GM12891 (cell line): Measurements from ENCODE around the gene ZNF329.

Source experiments
- PAX5 ChIP-seq: IDR thresholded peaks from 2 replicates; pipeline ENCODE4 v1.6.1; 2011; ENCODE audit warnings: low read length, moderate library complexity, mild to moderate bottlenecking; ENCODE audit not compliant: insufficient read depth, severe bottlenecking
- POLR2A ChIP-seq: IDR thresholded peaks from 2 replicates; pipeline ENCODE4 v1.6.1; 2011; ENCODE audit warnings: low read depth, low read length, control low read depth
- POLR2AphosphoS5 ChIP-seq: IDR thresholded peaks from 2 replicates; pipeline ENCODE4 v1.6.1; 2011; ENCODE audit warnings: low read depth, low read length, control low read depth
- POU2F2 ChIP-seq: IDR thresholded peaks from 2 replicates; pipeline ENCODE4 v1.6.1; 2011; ENCODE audit warnings: low read depth, mild to moderate bottlenecking, control low read depth, low read length, moderate library complexity
- SPI1 ChIP-seq: IDR thresholded peaks from 2 replicates; pipeline ENCODE4 v1.6.1; 2011; ENCODE audit warnings: low read depth, low read length, control low read depth
- TAF1 ChIP-seq: IDR thresholded peaks from 2 replicates; pipeline ENCODE4 v1.6.1; 2011; ENCODE audit warnings: low read depth, low read length, control low read depth

- TF ChIP-seq POLR2AphosphoS5 (no peak), POLR2A (no peak), SPI1 (no peak), TAF1 (no peak), POU2F2 (no peak), PAX5 (no peak)
Observed at GRCh38 chr19:58154287-58154678, 3.7 kb upstream of the ZNF329 start.
